ENCODE data around the gene PLK5.

- TF ChIP-seq, protein P1, sequence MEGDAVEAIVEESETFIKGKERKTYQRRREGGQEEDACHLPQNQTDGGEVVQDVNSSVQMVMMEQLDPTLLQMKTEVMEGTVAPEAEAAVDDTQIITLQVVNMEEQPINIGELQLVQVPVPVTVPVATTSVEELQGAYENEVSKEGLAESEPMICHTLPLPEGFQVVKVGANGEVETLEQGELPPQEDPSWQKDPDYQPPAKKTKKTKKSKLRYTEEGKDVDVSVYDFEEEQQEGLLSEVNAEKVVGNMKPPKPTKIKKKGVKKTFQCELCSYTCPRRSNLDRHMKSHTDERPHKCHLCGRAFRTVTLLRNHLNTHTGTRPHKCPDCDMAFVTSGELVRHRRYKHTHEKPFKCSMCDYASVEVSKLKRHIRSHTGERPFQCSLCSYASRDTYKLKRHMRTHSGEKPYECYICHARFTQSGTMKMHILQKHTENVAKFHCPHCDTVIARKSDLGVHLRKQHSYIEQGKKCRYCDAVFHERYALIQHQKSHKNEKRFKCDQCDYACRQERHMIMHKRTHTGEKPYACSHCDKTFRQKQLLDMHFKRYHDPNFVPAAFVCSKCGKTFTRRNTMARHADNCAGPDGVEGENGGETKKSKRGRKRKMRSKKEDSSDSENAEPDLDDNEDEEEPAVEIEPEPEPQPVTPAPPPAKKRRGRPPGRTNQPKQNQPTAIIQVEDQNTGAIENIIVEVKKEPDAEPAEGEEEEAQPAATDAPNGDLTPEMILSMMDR (IDR thresholded peaks at IDR 0.05), result peak; percentile 61 to 79 (median 71)
- no peak for TF ChIP-seq POLR2AphosphoS5 (IDR thresholded peaks at IDR 0.05)
- TF ChIP-seq POLR2A (IDR thresholded peaks at IDR 0.05), result no peak
- no peak for TF ChIP-seq EP300 (IDR thresholded peaks at IDR 0.05; ENCODE audit: low read depth)
Observed at GRCh38 chr19:1513499-1514294, 10.2 kb upstream of the PLK5 start.

All from transverse colon (tissue), 4 donors.